ENCODE measurements around the gene IL36RN. TPM values are rescaled to one million over a fixed set of nuclear protein-coding genes. Genes with fewer than 3 reads are reported as not detected.

Gene IL36RN
- total and polyA plus RNA-seq, 11 donors, result not detected

DNA sequence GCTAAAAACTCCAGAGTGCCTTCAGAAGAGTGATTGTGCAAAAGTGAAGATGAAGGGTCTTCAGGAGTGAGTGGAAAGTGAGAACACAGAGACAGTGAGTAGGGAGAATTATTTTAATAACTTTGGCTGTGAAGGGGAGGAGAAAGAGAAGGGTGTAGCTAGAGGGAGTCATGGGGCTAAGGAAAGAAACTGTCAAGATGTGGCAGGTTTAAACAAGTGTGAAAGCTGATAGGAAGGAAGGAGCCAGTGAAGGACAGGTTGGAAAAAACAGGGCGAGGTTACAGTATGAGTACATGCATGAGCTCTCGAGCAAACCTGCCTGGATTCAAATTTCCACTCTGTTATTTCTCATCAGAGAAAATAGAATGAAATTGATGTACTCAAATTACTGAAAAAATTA is 26.5 kb downstream of the IL36RN start:
- DNase-seq, result no peak
- TF ChIP-seq, protein P1, sequence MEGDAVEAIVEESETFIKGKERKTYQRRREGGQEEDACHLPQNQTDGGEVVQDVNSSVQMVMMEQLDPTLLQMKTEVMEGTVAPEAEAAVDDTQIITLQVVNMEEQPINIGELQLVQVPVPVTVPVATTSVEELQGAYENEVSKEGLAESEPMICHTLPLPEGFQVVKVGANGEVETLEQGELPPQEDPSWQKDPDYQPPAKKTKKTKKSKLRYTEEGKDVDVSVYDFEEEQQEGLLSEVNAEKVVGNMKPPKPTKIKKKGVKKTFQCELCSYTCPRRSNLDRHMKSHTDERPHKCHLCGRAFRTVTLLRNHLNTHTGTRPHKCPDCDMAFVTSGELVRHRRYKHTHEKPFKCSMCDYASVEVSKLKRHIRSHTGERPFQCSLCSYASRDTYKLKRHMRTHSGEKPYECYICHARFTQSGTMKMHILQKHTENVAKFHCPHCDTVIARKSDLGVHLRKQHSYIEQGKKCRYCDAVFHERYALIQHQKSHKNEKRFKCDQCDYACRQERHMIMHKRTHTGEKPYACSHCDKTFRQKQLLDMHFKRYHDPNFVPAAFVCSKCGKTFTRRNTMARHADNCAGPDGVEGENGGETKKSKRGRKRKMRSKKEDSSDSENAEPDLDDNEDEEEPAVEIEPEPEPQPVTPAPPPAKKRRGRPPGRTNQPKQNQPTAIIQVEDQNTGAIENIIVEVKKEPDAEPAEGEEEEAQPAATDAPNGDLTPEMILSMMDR (IDR thresholded peaks at IDR 0.05), result no peak
- no peak for TF ChIP-seq POLR2A (IDR thresholded peaks at IDR 0.05)
- no peaks in the 10 kb centered on the region for H3K9me3 ChIP-seq
- no peaks in the 10 kb centered on the region for H3K36me3 ChIP-seq
- intact Hi-C loops (cut with DNase I), result no loop called here
- ATAC-seq, result no peak
- no peak overlapping the region for H3K4me3 ChIP-seq
- 61 to 73% (median 65%) methylated on average over 2 of the region's 2 CpGs for WGBS, 4 donors
- H3K27me3 ChIP-seq, result peaks cover 0 to 5% (median 0%) of the 10 kb centered on the region in 9 donors
- no peak overlapping the region for H3K27ac ChIP-seq
- peaks cover 0 to 4% (median 0%) of the 10 kb centered on the region in 12 donors for H3K4me1 ChIP-seq

DNA sequence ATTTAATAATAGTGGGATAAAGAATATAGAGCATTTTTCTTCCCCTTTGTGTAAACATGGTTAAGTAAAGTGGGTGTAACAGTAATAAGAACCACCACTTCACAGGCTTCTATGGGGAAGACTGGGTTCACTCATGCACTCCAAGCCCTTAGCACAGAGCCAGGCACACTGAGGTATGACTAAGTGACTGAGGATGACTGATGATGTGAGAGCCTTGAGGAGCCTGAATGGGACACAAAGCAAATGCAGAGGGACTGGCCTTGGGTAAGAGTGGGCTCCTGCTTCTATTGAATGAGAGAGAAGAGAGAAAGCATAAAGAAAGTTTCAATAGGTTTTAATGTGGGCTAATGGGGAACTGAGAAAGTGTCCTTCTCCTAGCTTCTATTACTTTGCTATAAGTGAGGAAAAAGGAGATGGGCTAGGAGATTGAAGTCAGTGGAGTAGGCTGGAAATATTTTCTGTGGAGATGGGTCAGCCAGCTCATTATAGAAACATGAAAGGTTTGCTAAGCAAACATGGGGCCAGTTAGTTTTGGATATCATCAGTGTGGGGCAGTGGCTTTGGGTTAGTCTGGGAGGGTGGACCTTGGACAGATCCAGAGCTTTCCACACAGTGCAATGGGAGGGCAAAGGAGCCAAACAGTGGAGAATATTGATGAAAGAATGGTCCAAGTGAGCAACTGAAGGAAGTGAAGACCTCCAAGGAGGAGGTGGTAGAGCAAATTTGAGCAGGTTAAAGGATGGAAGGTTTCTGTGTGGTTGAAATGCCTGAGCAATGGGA is 29.4 kb downstream of the IL36RN start:
- no peak for ATAC-seq
- H3K27ac ChIP-seq, result no peak overlapping the region

DNA sequence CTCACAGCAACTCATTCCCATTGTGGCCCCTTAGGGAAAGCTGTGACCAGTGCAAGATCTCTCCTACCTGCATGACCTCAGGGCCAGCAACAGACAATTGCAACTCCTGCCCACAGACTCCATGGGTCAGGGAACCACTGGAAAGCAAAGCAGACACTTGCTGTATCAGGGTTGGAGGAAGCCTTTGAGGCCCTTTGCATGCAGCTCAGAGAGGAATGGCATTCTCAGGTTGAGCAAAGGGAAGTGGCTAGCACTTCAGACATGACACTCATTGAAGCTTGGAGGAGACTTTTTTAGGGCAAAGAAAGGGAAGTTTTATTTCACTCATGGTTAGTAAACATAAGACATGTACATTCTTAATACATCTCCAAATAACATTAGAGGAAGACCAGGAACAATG is 30.9 kb downstream of the IL36RN start:
- H3K4me3 ChIP-seq, result no peak overlapping the region
- no peak for ATAC-seq

More for the DNA sequence above, 29.4 kb downstream of the IL36RN start:
- Histone ChIP-seq H3K4me1 (peaks cover 0 to 5% (median 0%) of the 10 kb centered on the region in 12 donors), H3K4me3 (no peak overlapping the region), H3K9me3 (no peaks in the 10 kb centered on the region), H3K27me3 (peaks cover 0 to 4% (median 0%) of the 10 kb centered on the region in 9 donors), H3K36me3 (no peaks in the 10 kb centered on the region)
- intact Hi-C loops (cut with DNase I), result no loop called here
- TF ChIP-seq, protein P1 (IDR thresholded peaks at IDR 0.05), result no peak
- TF ChIP-seq POLR2A (IDR thresholded peaks at IDR 0.05), result no peak
- DNase-seq, result no peak

DNA sequence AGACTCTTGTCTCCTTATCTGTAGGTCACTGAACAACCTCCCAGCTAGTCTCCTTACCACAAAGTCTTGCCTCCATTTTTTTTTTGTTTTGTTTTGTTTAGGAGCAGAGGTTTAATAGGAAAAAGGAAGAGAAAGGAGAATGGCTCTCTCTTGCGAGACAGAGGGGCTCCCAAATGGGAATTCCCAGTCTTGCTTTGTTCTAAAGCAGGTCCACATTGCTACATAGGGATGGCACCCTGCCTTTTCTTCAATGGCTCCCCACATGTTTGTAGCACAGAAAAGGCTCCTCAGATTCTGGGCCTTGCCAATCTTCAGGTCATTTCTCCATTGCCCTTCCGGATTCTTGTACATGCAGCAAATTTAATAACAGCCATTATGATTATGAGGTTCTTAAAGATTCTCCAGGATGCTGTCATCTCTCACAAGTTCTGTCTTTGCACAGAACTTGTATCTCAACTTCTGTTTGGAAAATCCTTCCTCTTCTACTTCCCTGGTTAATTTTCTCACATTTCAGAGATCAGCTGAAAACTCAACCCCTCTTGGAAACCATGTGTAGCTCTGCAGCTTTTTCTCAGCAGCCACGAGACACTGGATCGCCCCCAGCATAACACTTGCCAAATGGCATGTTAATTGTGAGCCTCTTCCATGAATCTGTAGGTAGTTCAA is 32.4 kb downstream of the IL36RN start:
- Histone ChIP-seq H3K4me1 (peaks cover 0 to 5% (median 0%) of the 10 kb centered on the region in 12 donors), H3K4me3 (no peak overlapping the region), H3K36me3 (no peaks in the 10 kb centered on the region), H3K9me3 (peaks cover 0 to 8% (median 0%) of the 10 kb centered on the region in 12 donors), H3K27ac (no peak overlapping the region), H3K27me3 (peaks cover 0 to 4% (median 0%) of the 10 kb centered on the region in 9 donors)
- ATAC-seq, result no peak
- no peak for TF ChIP-seq POLR2A (IDR thresholded peaks at IDR 0.05)
- TF ChIP-seq, protein P1 (IDR thresholded peaks at IDR 0.05), result no peak
- intact Hi-C loops (cut with DNase I), result no loop called here
- DNase-seq, result no peak
- 64 to 78% (median 67%) methylated on average over 4 of the region's 4 CpGs for WGBS, 4 donors

More for the DNA sequence above, 30.9 kb downstream of the IL36RN start:
- intact Hi-C loops (cut with DNase I), result no loop called here
- Histone ChIP-seq H3K4me1 (peaks cover 0 to 5% (median 0%) of the 10 kb centered on the region in 12 donors), H3K36me3 (no peaks in the 10 kb centered on the region), H3K27me3 (peaks cover 0 to 4% (median 0%) of the 10 kb centered on the region in 9 donors), H3K9me3 (peaks cover 0 to 3% (median 0%) of the 10 kb centered on the region in 12 donors), H3K27ac (no peak overlapping the region)
- no peak for DNase-seq
- TF ChIP-seq POLR2A (IDR thresholded peaks at IDR 0.05), result no peak
- TF ChIP-seq, protein P1 (IDR thresholded peaks at IDR 0.05), result no peak

Data from heart left ventricle (tissue), 16 donors.